DND-41 (cell line): ENCODE measurements around the gene ETAA1.

Experiments
- ATAC-seq: fragments of 200-7000 bp; cut with Tn5 transposase; 3 replicates; pipeline ENCODE4 v1.9.1; 2021; ENCODE audit warnings: low read depth; ENCODE audit not compliant: insufficient read depth
- DNase-seq: peaks from one replicate; pipeline ENCODE4 v3.0.0-alpha.2; 2020
- H2AFZ ChIP-seq: 2 replicates; pipeline ENCODE4 v1.6.0; 2012; ENCODE audit warnings: low read depth, low read length
- H3K27ac ChIP-seq: 2 replicates; pipeline ENCODE4 v1.5.1; 2012; ENCODE audit warnings: low read length, inconsistent platforms
- H3K27me3 ChIP-seq: fragments of 200-600 bp; sonication (generic); 2 replicates; pipeline ENCODE4 v1.6.0; 2012; ENCODE audit warnings: low read length, mild to moderate bottlenecking, inconsistent platforms; ENCODE audit not compliant: insufficient read depth, poor library complexity
- H3K36me3 ChIP-seq: 2 replicates; pipeline ENCODE4 v1.5.1; 2012; ENCODE audit warnings: low read length, inconsistent platforms; ENCODE audit not compliant: insufficient read depth
- H3K4me1 ChIP-seq: 2 replicates; pipeline ENCODE4 v1.5.1; 2012; ENCODE audit warnings: mild to moderate bottlenecking, low read length; ENCODE audit not compliant: insufficient read depth
- H3K4me2 ChIP-seq: 2 replicates; pipeline ENCODE4 v1.6.0; 2012; ENCODE audit warnings: mild to moderate bottlenecking, moderate library complexity, low read length, inconsistent platforms; ENCODE audit not compliant: insufficient read depth
- H3K4me3 ChIP-seq, 2 experiments: fragments of 200-600 bp in 1 of 2; shearing (Covaris generic) in 1 of 2; 2 replicates each; pipeline ENCODE4 v1.5.1; 2012 to 2016; ENCODE audit warnings: inconsistent platforms in 2 of 2, low read length in 2 of 2, mild to moderate bottlenecking in 2 of 2, low read depth in 1 of 2, moderate library complexity in 1 of 2
- H3K79me2 ChIP-seq: 2 replicates; pipeline ENCODE4 v1.6.0; 2012; ENCODE audit warnings: low read length, inconsistent platforms; ENCODE audit not compliant: insufficient read depth
- H3K9ac ChIP-seq: 2 replicates; pipeline ENCODE4 v1.6.0; 2012; ENCODE audit warnings: low read depth, mild to moderate bottlenecking, inconsistent platforms, low read length, moderate library complexity
- H3K9me3 ChIP-seq: 2 replicates; pipeline ENCODE4 v1.5.1; 2012; ENCODE audit warnings: low read length, moderate library complexity, mild to moderate bottlenecking, inconsistent platforms; ENCODE audit not compliant: insufficient read depth, severe bottlenecking
- H4K20me1 ChIP-seq: 2 replicates; pipeline ENCODE4 v1.6.0; 2012; ENCODE audit warnings: low read length; ENCODE audit not compliant: insufficient read depth
- EZH2 ChIP-seq: IDR thresholded peaks from 3 replicates; pipeline ENCODE4 v1.6.1; 2012; ENCODE audit warnings: borderline replicate concordance, low read depth, mild to moderate bottlenecking, moderate library complexity, low read length, inconsistent platforms; ENCODE audit not compliant: severe bottlenecking
- TF ChIP-seq, protein P1 (sequence below): IDR thresholded peaks from 2 replicates; pipeline ENCODE4 v1.5.1; 2012; ENCODE audit warnings: borderline replicate concordance, low read length, moderate library complexity, mild to moderate bottlenecking; ENCODE audit not compliant: poor library complexity, severe bottlenecking; ENCODE audit errors: extremely low read depth

Gene ETAA1

DNA sequence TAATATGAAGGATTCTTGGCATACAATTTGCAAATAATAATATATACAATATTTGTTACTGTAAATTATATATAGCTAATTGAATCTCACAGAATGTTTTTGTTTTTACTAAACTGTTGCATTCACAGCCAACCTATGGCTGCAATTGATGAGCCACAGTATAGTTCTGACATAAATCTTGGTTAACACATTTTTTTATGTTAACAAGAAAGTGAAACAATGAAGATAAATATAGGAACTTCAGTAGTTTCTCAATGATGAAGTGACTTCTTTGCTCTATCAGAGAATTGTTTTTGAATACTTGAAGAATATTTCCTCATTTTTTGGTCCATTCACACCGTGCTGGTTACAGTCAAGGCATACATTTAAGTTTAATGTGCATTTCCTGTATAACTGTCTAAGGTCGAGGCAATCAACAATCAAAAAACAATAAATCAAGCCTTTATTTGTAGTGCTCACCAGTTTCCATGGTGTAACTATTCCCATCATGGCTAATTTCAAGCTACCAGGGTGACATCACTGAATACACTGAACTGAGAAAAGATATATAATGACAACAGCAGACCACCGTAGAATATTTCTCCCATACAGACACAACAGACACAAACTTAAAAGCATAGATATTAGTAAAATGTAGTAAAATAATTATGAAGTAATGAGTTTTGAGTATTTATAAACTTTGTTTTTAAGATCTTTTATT lies 12.9 kb upstream of the ETAA1 start:
- TF ChIP-seq, protein P1, sequence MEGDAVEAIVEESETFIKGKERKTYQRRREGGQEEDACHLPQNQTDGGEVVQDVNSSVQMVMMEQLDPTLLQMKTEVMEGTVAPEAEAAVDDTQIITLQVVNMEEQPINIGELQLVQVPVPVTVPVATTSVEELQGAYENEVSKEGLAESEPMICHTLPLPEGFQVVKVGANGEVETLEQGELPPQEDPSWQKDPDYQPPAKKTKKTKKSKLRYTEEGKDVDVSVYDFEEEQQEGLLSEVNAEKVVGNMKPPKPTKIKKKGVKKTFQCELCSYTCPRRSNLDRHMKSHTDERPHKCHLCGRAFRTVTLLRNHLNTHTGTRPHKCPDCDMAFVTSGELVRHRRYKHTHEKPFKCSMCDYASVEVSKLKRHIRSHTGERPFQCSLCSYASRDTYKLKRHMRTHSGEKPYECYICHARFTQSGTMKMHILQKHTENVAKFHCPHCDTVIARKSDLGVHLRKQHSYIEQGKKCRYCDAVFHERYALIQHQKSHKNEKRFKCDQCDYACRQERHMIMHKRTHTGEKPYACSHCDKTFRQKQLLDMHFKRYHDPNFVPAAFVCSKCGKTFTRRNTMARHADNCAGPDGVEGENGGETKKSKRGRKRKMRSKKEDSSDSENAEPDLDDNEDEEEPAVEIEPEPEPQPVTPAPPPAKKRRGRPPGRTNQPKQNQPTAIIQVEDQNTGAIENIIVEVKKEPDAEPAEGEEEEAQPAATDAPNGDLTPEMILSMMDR: no peak
- no peak for TF ChIP-seq EZH2
- H3K36me3 ChIP-seq: no peaks in the 10 kb centered on the region
- no peaks in the 10 kb centered on the region for H3K9me3 ChIP-seq
- H3K27me3 ChIP-seq: no peaks in the 10 kb centered on the region
- no peak overlapping the region for H3K27ac ChIP-seq
- H3K4me1 ChIP-seq: no peaks in the 10 kb centered on the region
- no peak overlapping the region for H3K9ac ChIP-seq
- no peak overlapping the region for H3K4me3 ChIP-seq
- no peaks in the 10 kb centered on the region for H3K79me2 ChIP-seq
- ATAC-seq (no peak), DNase-seq (no peak)
- H4K20me1 ChIP-seq: no peaks in the 10 kb centered on the region
- no peak overlapping the region for H3K4me2 ChIP-seq
- no peak overlapping the region for H2AFZ ChIP-seq

- no peak overlapping the region for H3K27ac ChIP-seq
- no peaks in the 10 kb centered on the region for H3K9me3 ChIP-seq
- H3K36me3 ChIP-seq: no peaks in the 10 kb centered on the region
- no peak overlapping the region for H3K4me3 ChIP-seq
- H3K9ac ChIP-seq: no peak overlapping the region
- H2AFZ ChIP-seq: no peak overlapping the region
- TF ChIP-seq, protein P1: no peak
- TF ChIP-seq EZH2: no peak
- no peaks in the 10 kb centered on the region for H4K20me1 ChIP-seq
- ATAC-seq (no peak), DNase-seq (no peak)
- H3K4me1 ChIP-seq: no peaks in the 10 kb centered on the region
- no peaks in the 10 kb centered on the region for H3K27me3 ChIP-seq
- H3K79me2 ChIP-seq: no peaks in the 10 kb centered on the region
- H3K4me2 ChIP-seq: no peak overlapping the region
Measured at GRCh38 chr2:67388680-67389079, 8.5 kb upstream of the ETAA1 start.

GRCh38 chr2:67389286-67389685 lies 7.8 kb upstream of the ETAA1 start:
- H3K36me3 ChIP-seq: no peaks in the 10 kb centered on the region
- no peaks in the 10 kb centered on the region for H3K79me2 ChIP-seq
- no peak overlapping the region for H2AFZ ChIP-seq
- H3K27ac ChIP-seq: no peak overlapping the region
- H3K4me2 ChIP-seq: no peak overlapping the region
- TF ChIP-seq, protein P1: no peak
- TF ChIP-seq EZH2: no peak
- no peak for DNase-seq
- H4K20me1 ChIP-seq: no peaks in the 10 kb centered on the region
- H3K4me1 ChIP-seq: no peaks in the 10 kb centered on the region
- no peak for ATAC-seq
- H3K4me3 ChIP-seq: no peak overlapping the region
- no peaks in the 10 kb centered on the region for H3K27me3 ChIP-seq
- no peaks in the 10 kb centered on the region for H3K9me3 ChIP-seq
- H3K9ac ChIP-seq: no peak overlapping the region
